K562 (cell line): ENCODE results near the gene HNMT. TPM values are rescaled to one million over a fixed set of nuclear protein-coding genes. Genes with fewer than 3 reads are reported as not detected.
A peak's percentile ranks its signal among the peaks of the same experiment; 100 is the strongest.

Experiments
- CHCHD3 ChIP-seq: fragments of 250-450 bp; sonication (Bioruptor Pico); IDR thresholded peaks from 2 replicates; pipeline ENCODE4 v2.1.2; 2022; ENCODE audit warnings: mild to moderate bottlenecking
- CXXC5 ChIP-seq: fragments of 250-450 bp; sonication (Bioruptor Pico); IDR thresholded peaks from 2 replicates; pipeline ENCODE4 v1.8.0; 2022; ENCODE audit warnings: inconsistent platforms, mild to moderate bottlenecking, moderate library complexity
- DIDO1 ChIP-seq: fragments of 450-650 bp; IDR thresholded peaks from 2 replicates; pipeline ENCODE4 v1.6.1; 2016; ENCODE audit warnings: low read depth, missing biosample characterization, missing genetic modification characterization
- GTF2E2 ChIP-seq: fragments of 200-800 bp; sonication (Bioruptor generic); IDR thresholded peaks from 2 replicates; pipeline ENCODE4 v1.6.1; 2016; ENCODE audit warnings: missing genetic modification characterization, missing compliant biosample characterization
- HES1 ChIP-seq: fragments of 450-650 bp; IDR thresholded peaks from 2 replicates; pipeline ENCODE4 v1.6.1; 2016; ENCODE audit warnings: low read depth, mild to moderate bottlenecking, moderate library complexity
- MAFK ChIP-seq: IDR thresholded peaks from 2 replicates; pipeline ENCODE4 v1.6.1; 2011; ENCODE audit warnings: low read length, improper control_type of control experiment
- NFE2L1 ChIP-seq: fragments of 450-650 bp; IDR thresholded peaks from 2 replicates; pipeline ENCODE4 v1.6.1; 2016; ENCODE audit warnings: missing genetic modification characterization, low read depth, mild to moderate bottlenecking, missing compliant biosample characterization, moderate library complexity, borderline replicate concordance
- NR2F6 ChIP-seq: fragments of 450-650 bp; formaldehyde crosslinking; IDR thresholded peaks from 2 replicates; pipeline ENCODE4 v1.4.0; 2020; ENCODE audit warnings: mild to moderate bottlenecking
- PCBP1 ChIP-seq: fragments of 200-400 bp; formaldehyde crosslinking; IDR thresholded peaks from 2 replicates; pipeline ENCODE4 v1.6.1; 2018; ENCODE audit warnings: mild to moderate bottlenecking, low read depth, low read length; ENCODE audit not compliant: poor library complexity, severe bottlenecking
- PPARD ChIP-seq: fragments of 250-450 bp; sonication (Bioruptor Pico); IDR thresholded peaks from 2 replicates; pipeline ENCODE4 v1.8.0; 2022; ENCODE audit warnings: inconsistent platforms, mild to moderate bottlenecking, moderate library complexity
- RBM15 ChIP-seq: fragments of 200-400 bp; formaldehyde crosslinking; IDR thresholded peaks from 2 replicates; pipeline ENCODE4 v1.6.1; 2018; ENCODE audit warnings: mild to moderate bottlenecking, low read length, moderate library complexity; ENCODE audit not compliant: insufficient read depth
- RREB1 ChIP-seq: fragments of 250-450 bp; sonication (Bioruptor Pico); IDR thresholded peaks from 2 replicates; pipeline ENCODE4 v1.4.0; 2020
- SMAD2 ChIP-seq: fragments of 150-350 bp; IDR thresholded peaks from 2 replicates; pipeline ENCODE4 v1.6.1; 2014; ENCODE audit warnings: low read depth, mild to moderate bottlenecking, low read length
- SREBF2 ChIP-seq: sonication (generic); formaldehyde crosslinking; IDR thresholded peaks from 2 replicates; pipeline ENCODE4 v1.4.0; 2020; ENCODE audit warnings: mild to moderate bottlenecking, missing genetic modification reagents
- ZFP30 ChIP-seq: fragments of 250-450 bp; sonication (Bioruptor Pico); IDR thresholded peaks from 2 replicates; pipeline ENCODE4 v1.8.0; 2022; ENCODE audit warnings: moderate library complexity, mild to moderate bottlenecking, inconsistent platforms, borderline replicate concordance
- ZNF12 ChIP-seq: sonication (generic); formaldehyde crosslinking; IDR thresholded peaks from 2 replicates; pipeline ENCODE4 v1.4.0; 2020; ENCODE audit warnings: mild to moderate bottlenecking, missing genetic modification reagents
- ZNF140 ChIP-seq: fragments of 250-450 bp; sonication (Bioruptor Pico); IDR thresholded peaks from 2 replicates; pipeline ENCODE4 v1.8.0; 2021; ENCODE audit warnings: moderate library complexity, mild to moderate bottlenecking, inconsistent platforms
- ZNF197 ChIP-seq: fragments of 200-800 bp; sonication (Bioruptor generic); IDR thresholded peaks from 2 replicates; pipeline ENCODE4 v1.6.1; 2016; ENCODE audit warnings: low read depth, missing genetic modification characterization, missing compliant biosample characterization
- ZNF347 ChIP-seq: fragments of 450-650 bp; formaldehyde crosslinking; IDR thresholded peaks from 2 replicates; pipeline ENCODE4 v1.4.0; 2020; ENCODE audit warnings: low read depth, mild to moderate bottlenecking, moderate library complexity
- ZNF644 ChIP-seq: fragments of 200-800 bp; sonication (Bioruptor generic); IDR thresholded peaks from 2 replicates; pipeline ENCODE4 v1.6.1; 2016; ENCODE audit warnings: low read depth, missing genetic modification characterization, missing compliant biosample characterization
- ZNF740 ChIP-seq, 3 experiments: fragments of 200-800 bp in 1 of 3; sonication (Bioruptor generic) in 1 of 3; sonication (generic) in 1 of 3; formaldehyde crosslinking in 1 of 3; IDR thresholded peaks; 2 replicates each; pipeline versions ENCODE4 v1.6.1 to v1.8.0; 2016 to 2022; ENCODE audit warnings: mild to moderate bottlenecking in 2 of 3, missing compliant biosample characterization in 2 of 3, missing genetic modification characterization in 2 of 3, missing genetic modification reagents in 1 of 3
- ZNF76 ChIP-seq: fragments of 250-450 bp; sonication (Bioruptor Pico); IDR thresholded peaks from 2 replicates; pipeline ENCODE4 v1.4.0; 2020; ENCODE audit warnings: mild to moderate bottlenecking, moderate library complexity, borderline replicate concordance
- polyA plus RNA-seq, 8 experiments: library from polyadenylated mRNA; depleted of rRNA in 4 of 8; stranded (reverse) in 5 of 8; unstranded in 3 of 8; fragments of >200 nt; fragmentation: Nextera tagmentation in 2 of 8; fragmentation: Illumina TruSeq in 1 of 8; extraction: Ambion mirVana in 2 of 8; extraction: Trizol in 1 of 8; gene quantifications; 2 replicates each; pipeline versions ENCODE4 v1.2.1 to v1.2.3, GENCODE V29; 2011 to 2014; ENCODE audit warnings: inconsistent platforms in 1 of 8, missing spikeins in 1 of 8
- total RNA-seq, 7 experiments: library from RNA; depleted of rRNA in 6 of 7; stranded (reverse); fragments of >200 nt in 6 of 7; fragmentation: Illumina TruSeq in 2 of 7; extraction: Trizol in 2 of 7; gene quantifications; 2 replicates each; pipeline versions ENCODE4 v1.2.1 to v1.2.3, GENCODE V29; 2011 to 2021; ENCODE audit warnings: low replicate concordance in 1 of 7

Gene HNMT
- total and polyA plus RNA-seq, 9 of the 15 experiments (the other 6 are each of a cell fraction or from before 2014, with no cell fraction given): 3.1 to 10.9 (median 5.3) TPM

GRCh38 chr2:138060301-138060635 is 96.0 kb downstream of the HNMT start (continued):
- TF ChIP-seq ZNF140 (no peak), PPARD (CRISPR knock-in tag) (no peak), ZNF197 (no peak), ZNF644 (tag) (no peak), NR2F6 (CRISPR knock-in tag) (no peak), PCBP1 (no peak), NFE2L1 (tag) (no peak), CHCHD3 (CRISPR knock-in tag) (no peak), SREBF2 (CRISPR knock-in tag) (no peak), ZNF347 (no peak), GTF2E2 (tag) (no peak), CXXC5 (CRISPR knock-in tag) (no peak), MAFK (0 out of 2 replicates have a peak, but pooled peaks have one; percentile 25), RREB1 (no peak), HES1 (no peak), ZFP30 (CRISPR knock-in tag) (no peak), RBM15 (no peak), DIDO1 (no peak), ZNF76 (CRISPR knock-in tag) (no peak), ZNF740 (CRISPR knock-in tag; IDR thresholded peaks at IDR 0.05) (no peak), ZNF740 (tag; IDR thresholded peaks at IDR 0.05) (no peak), ZNF12 (CRISPR knock-in tag) (no peak), SMAD2 (no peak)
